SK-N-SH (cell line): Measurements from ENCODE around the gene SLC18A2. TPM values are rescaled to one million over a fixed set of nuclear protein-coding genes. Genes with fewer than 3 reads are reported as not detected.

ENCODE experiments used
- CTCF ChIA-PET: fragments of 300-600, 350-600 bp; formaldehyde crosslinking; extraction: SDS; loops from one replicate; lab custom pipeline; 2021; lab: Yijun Ruan, JAX
- POLR2A ChIA-PET: fragments of 350-600 bp; sonication (Branson Sonifier 250); formaldehyde crosslinking; extraction: SDS; loops from one replicate; lab custom pipeline; 2020; ENCODE audit warnings: antibody characterized with exemption, inconsistent platforms; lab: Yijun Ruan, JAX
- DNase-seq: peaks from one replicate; pipeline ENCODE4 v3.0.0; 2012
- H2AFZ ChIP-seq: fragments of 200-600 bp; sonication (generic); 2 replicates; pipeline ENCODE4 v1.8.1; 2016; ENCODE audit warnings: antibody characterized with exemption, mild to moderate bottlenecking, low read depth
- H3F3A ChIP-seq: fragments of 200-600 bp; sonication (generic); replicated peaks from 2 replicates; pipeline ENCODE3; 2016; ENCODE audit warnings: antibody characterized with exemption, mild to moderate bottlenecking; ENCODE audit not compliant: insufficient read depth
- H3K27ac ChIP-seq, 2 experiments: fragments of 200-500 bp in 1 of 2; fragments of 200-600 bp in 1 of 2; sonication (Bioruptor generic) in 1 of 2; sonication (generic), shearing (Covaris generic) in 1 of 2; 2 replicates each; pipeline versions ENCODE4 v1.5.1 to v1.6.1; 2014 to 2016; ENCODE audit warnings: low read depth in 2 of 2, inconsistent platforms in 1 of 2, low read length in 1 of 2, mild to moderate bottlenecking in 1 of 2, mixed read lengths in 1 of 2
- H3K27me3 ChIP-seq: fragments of 200-600 bp; sonication (generic), shearing (Covaris generic); 2 replicates; pipeline ENCODE4 v1.6.1; 2016; ENCODE audit warnings: mixed run types; ENCODE audit not compliant: insufficient read depth
- H3K36me3 ChIP-seq, 2 experiments: fragments of 200-500 bp in 1 of 2; fragments of 200-600 bp in 1 of 2; sonication (Bioruptor generic) in 1 of 2; sonication (generic) in 1 of 2; replicated peaks in 1 of 2; 2 replicates each; pipeline versions ENCODE3 to v1.5.1; 2014 to 2016; ENCODE audit warnings: low read length in 1 of 2, mild to moderate bottlenecking in 1 of 2; ENCODE audit not compliant: insufficient read depth in 2 of 2, control insufficient read depth in 1 of 2
- H3K4me1 ChIP-seq, 2 experiments: fragments of 200-500 bp in 1 of 2; fragments of 200-600 bp in 1 of 2; sonication (Bioruptor generic) in 1 of 2; sonication (generic), shearing (Covaris generic) in 1 of 2; 2 replicates each; pipeline versions ENCODE4 v1.5.1 to v1.6.1; 2014 to 2016; ENCODE audit warnings: low read depth in 1 of 2, low read length in 1 of 2, mixed run types in 1 of 2; ENCODE audit not compliant: insufficient read depth in 2 of 2, control insufficient read depth in 1 of 2
- H3K4me2 ChIP-seq: fragments of 200-600 bp; sonication (generic), shearing (Covaris generic); 2 replicates; pipeline ENCODE4 v1.6.1; 2017; ENCODE audit warnings: mixed run types
- H3K4me3 ChIP-seq, 2 experiments: fragments of 200-500 bp in 1 of 2; fragments of 200-600 bp in 1 of 2; sonication (Bioruptor generic) in 1 of 2; sonication (generic), shearing (Covaris generic) in 1 of 2; 2 replicates each; pipeline versions ENCODE4 v1.5.1 to v1.8.1; 2014 to 2016; ENCODE audit warnings: low read depth in 2 of 2, inconsistent platforms in 1 of 2, low read length in 1 of 2, mild to moderate bottlenecking in 1 of 2, mixed read lengths in 1 of 2, moderate library complexity in 1 of 2
- H3K79me2 ChIP-seq: fragments of 200-600 bp; sonication (generic); 2 replicates; pipeline ENCODE4 v1.8.1; 2017; ENCODE audit warnings: mild to moderate bottlenecking; ENCODE audit not compliant: insufficient read depth
- H3K9ac ChIP-seq: fragments of 200-600 bp; sonication (generic); 2 replicates; pipeline ENCODE4 v1.6.1; 2017; ENCODE audit warnings: mixed run types
- H3K9me2 ChIP-seq: fragments of 200-600 bp; sonication (generic); 2 replicates; pipeline ENCODE4 v1.6.1; 2017; ENCODE audit warnings: mixed run types
- H3K9me3 ChIP-seq: fragments of 200-600 bp; sonication (generic); 2 replicates; pipeline ENCODE4 v1.6.1; 2017; ENCODE audit warnings: mixed run types, mild to moderate bottlenecking, moderate library complexity
- H4K20me1 ChIP-seq: fragments of 200-600 bp; sonication (generic); 2 replicates; pipeline ENCODE4 v1.6.1; 2017; ENCODE audit warnings: mild to moderate bottlenecking, mixed run types; ENCODE audit not compliant: insufficient read depth
- CHD2 ChIP-seq: fragments of 150-350 bp; IDR thresholded peaks from 2 replicates; pipeline ENCODE4 v1.6.1; 2018; ENCODE audit warnings: low read length; ENCODE audit not compliant: partially characterized antibody
- ELF1 ChIP-seq: IDR thresholded peaks from 2 replicates; pipeline ENCODE4 v1.4.0; 2012
- EP300 ChIP-seq, 2 experiments: IDR thresholded peaks; 2 replicates each; pipeline versions ENCODE4 v1.4.0 to v1.6.1; 2012; ENCODE audit warnings: borderline replicate concordance in 1 of 2, low read depth in 1 of 2, low read length in 1 of 2
- EZH2phosphoT487 ChIP-seq: fragments of 200-600 bp; sonication (generic); IDR thresholded peaks from 2 replicates; pipeline ENCODE4 v1.6.1; 2017; ENCODE audit warnings: low read depth, mixed run types, mild to moderate bottlenecking, antibody characterized with exemption, moderate library complexity, borderline replicate concordance
- FOXM1 ChIP-seq: IDR thresholded peaks from 2 replicates; pipeline ENCODE4 v1.4.0; 2012; ENCODE audit warnings: low read depth, mild to moderate bottlenecking
- GATA2 ChIP-seq: sonication (generic); formaldehyde crosslinking; IDR thresholded peaks from 2 replicates; pipeline ENCODE4 v1.5.0; 2020; ENCODE audit warnings: mild to moderate bottlenecking, missing genetic modification reagents
- JUND ChIP-seq: IDR thresholded peaks from 2 replicates; pipeline ENCODE4 v1.4.0; 2012
- MEF2A ChIP-seq: IDR thresholded peaks from 2 replicates; pipeline ENCODE4 v1.4.0; 2012; ENCODE audit warnings: low read depth, borderline replicate concordance
- NFIC ChIP-seq: IDR thresholded peaks from 2 replicates; pipeline ENCODE4 v1.4.0; 2012; ENCODE audit warnings: borderline replicate concordance
- POLR2AphosphoS5 ChIP-seq: IDR thresholded peaks from 2 replicates; pipeline ENCODE4 v1.6.1; 2012; ENCODE audit warnings: low read depth, low read length
- RAD21 ChIP-seq: IDR thresholded peaks from 2 replicates; pipeline ENCODE4 v1.6.1; 2012; ENCODE audit warnings: mild to moderate bottlenecking, low read length
- RFX5 ChIP-seq: IDR thresholded peaks from 2 replicates; pipeline ENCODE4 v1.6.1; 2012; ENCODE audit warnings: mild to moderate bottlenecking, improper control_type of control experiment, low read length
- RXRA ChIP-seq: IDR thresholded peaks from 2 replicates; pipeline ENCODE4 v1.4.0; 2012; ENCODE audit warnings: low read depth, mild to moderate bottlenecking, borderline replicate concordance
- SMC3 ChIP-seq: IDR thresholded peaks from 2 replicates; pipeline ENCODE4 v1.6.1; 2012; ENCODE audit warnings: low read depth, low read length, improper control_type of control experiment
- USF2 ChIP-seq: fragments of 150-350 bp; IDR thresholded peaks from 2 replicates; pipeline ENCODE4 v1.6.1; 2017; ENCODE audit warnings: antibody characterized with exemption, low read length, low read depth, borderline replicate concordance
- YY1 ChIP-seq: IDR thresholded peaks from 2 replicates; pipeline ENCODE4 v1.4.0; 2012; ENCODE audit warnings: low read depth, mild to moderate bottlenecking
- WGBS: methylation state at CpG from one replicate; pipeline ENCODE4 v1.1.6; 2017; ENCODE audit warnings: low lambda C conversion rate; 5-methylcytosine and 5-hydroxymethylcytosine counted together
- polyA plus RNA-seq, 3 experiments: library from polyadenylated mRNA; depleted of rRNA; stranded (reverse); fragments of >200 nt; gene quantifications; 2 replicates each; pipeline ENCODE4 v1.2.3, GENCODE V29; 2012
- TF ChIP-seq, protein P1 (sequence below): fragments of 200-600 bp; sonication (generic); IDR thresholded peaks from 2 replicates; pipeline ENCODE4 v1.6.1; 2017; ENCODE audit warnings: antibody characterized with exemption, mild to moderate bottlenecking, moderate library complexity
- TF ChIP-seq, protein P2 (sequence below): IDR thresholded peaks from 2 replicates; pipeline ENCODE4 v1.6.1; 2012; ENCODE audit warnings: mild to moderate bottlenecking, low read depth, low read length, moderate library complexity
- TF ChIP-seq, protein P3 (sequence below): IDR thresholded peaks from 2 replicates; pipeline ENCODE4 v1.4.0; 2012; ENCODE audit warnings: low read depth

The SLC18A2 gene
- polyA plus RNA-seq, 1 of the 3 experiments (the other 2 are of a cell fraction), result not detected

DNA sequence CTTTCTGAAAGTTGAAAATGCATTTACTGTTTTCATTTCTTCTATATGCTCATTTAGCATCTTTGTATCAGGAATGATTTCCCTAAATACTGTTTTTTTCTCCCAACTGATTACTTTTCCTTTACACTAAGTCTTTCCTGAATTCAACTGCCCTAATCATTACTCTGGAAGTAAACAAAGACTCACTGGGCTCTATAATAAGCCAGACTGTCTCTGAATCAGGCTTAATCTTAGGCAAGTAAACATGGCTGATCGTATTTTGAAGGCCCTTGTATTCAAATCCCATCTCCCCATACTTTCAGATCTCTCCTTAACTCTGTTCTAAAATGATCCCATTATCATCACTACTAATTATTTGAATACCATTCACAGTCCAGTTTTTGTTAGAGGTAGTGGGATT is 72.7 kb downstream of the SLC18A2 start (continued):
- TF ChIP-seq ELF1 (no peak), RXRA (no peak), CHD2 (no peak), NFIC (no peak), USF2 (no peak), YY1 (no peak), POLR2AphosphoS5 (no peak), EP300 (IDR thresholded peaks at IDR 0.05; ENCODE audit: borderline replicate concordance in 1 of 2, low read depth in 1 of 2, low read length in 1 of 2) (no peak), MEF2A (no peak)
- TF ChIP-seq, protein P1, sequence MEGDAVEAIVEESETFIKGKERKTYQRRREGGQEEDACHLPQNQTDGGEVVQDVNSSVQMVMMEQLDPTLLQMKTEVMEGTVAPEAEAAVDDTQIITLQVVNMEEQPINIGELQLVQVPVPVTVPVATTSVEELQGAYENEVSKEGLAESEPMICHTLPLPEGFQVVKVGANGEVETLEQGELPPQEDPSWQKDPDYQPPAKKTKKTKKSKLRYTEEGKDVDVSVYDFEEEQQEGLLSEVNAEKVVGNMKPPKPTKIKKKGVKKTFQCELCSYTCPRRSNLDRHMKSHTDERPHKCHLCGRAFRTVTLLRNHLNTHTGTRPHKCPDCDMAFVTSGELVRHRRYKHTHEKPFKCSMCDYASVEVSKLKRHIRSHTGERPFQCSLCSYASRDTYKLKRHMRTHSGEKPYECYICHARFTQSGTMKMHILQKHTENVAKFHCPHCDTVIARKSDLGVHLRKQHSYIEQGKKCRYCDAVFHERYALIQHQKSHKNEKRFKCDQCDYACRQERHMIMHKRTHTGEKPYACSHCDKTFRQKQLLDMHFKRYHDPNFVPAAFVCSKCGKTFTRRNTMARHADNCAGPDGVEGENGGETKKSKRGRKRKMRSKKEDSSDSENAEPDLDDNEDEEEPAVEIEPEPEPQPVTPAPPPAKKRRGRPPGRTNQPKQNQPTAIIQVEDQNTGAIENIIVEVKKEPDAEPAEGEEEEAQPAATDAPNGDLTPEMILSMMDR, result no peak

DNA sequence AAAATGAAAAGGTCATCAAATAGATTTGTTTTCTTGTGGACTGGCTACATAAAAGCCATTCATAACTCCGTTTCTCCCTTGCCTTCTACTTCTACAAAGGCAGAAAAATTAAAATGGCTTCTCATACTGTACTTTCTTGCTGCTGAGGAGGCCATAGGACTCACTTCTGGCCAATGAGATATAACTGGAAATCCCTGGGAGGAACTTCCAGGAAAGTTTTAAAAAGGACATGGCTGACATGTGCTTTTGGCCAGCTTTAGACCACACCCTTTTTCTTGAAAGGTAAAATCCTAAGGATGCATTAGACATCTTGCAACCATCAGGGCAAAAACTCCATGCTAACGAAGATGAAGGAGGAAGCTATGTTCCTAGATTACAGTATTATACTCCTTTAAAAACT is 75.8 kb downstream of the SLC18A2 start:
- H3K79me2 ChIP-seq, result peaks cover 14% of the 10 kb centered on the region; the same call in 1 of the 2 replicates
- WGBS, result 91% methylated on average over 2 of the region's 2 CpGs
- no peak overlapping the region for H3K4me3 ChIP-seq
- H3K36me3 ChIP-seq, result peaks cover 9 to 10% of the 10 kb centered on the region in 2 experiments
- CTCF ChIA-PET, result interaction anchor here (7.5 to 14.2 kb wide), 2 partner anchors 70 to 96 kb away, joined by 92 to 534 read pairs; partner anchors contain the start of gene SLC18A2
- H3K9me3 ChIP-seq, result no peaks in the 10 kb centered on the region
- H3K4me1 ChIP-seq, result no peaks in the 10 kb centered on the region
- no peak for DNase-seq
- TF ChIP-seq EZH2phosphoT487 (no peak), SMC3 (no peak), RFX5 (no peak), FOXM1 (no peak), YY1 (no peak), JUND (no peak), GATA2 (CRISPR knock-in tag) (no peak), RAD21 (no peak)
- TF ChIP-seq, protein P1, result no peak
- TF ChIP-seq, protein P2, sequence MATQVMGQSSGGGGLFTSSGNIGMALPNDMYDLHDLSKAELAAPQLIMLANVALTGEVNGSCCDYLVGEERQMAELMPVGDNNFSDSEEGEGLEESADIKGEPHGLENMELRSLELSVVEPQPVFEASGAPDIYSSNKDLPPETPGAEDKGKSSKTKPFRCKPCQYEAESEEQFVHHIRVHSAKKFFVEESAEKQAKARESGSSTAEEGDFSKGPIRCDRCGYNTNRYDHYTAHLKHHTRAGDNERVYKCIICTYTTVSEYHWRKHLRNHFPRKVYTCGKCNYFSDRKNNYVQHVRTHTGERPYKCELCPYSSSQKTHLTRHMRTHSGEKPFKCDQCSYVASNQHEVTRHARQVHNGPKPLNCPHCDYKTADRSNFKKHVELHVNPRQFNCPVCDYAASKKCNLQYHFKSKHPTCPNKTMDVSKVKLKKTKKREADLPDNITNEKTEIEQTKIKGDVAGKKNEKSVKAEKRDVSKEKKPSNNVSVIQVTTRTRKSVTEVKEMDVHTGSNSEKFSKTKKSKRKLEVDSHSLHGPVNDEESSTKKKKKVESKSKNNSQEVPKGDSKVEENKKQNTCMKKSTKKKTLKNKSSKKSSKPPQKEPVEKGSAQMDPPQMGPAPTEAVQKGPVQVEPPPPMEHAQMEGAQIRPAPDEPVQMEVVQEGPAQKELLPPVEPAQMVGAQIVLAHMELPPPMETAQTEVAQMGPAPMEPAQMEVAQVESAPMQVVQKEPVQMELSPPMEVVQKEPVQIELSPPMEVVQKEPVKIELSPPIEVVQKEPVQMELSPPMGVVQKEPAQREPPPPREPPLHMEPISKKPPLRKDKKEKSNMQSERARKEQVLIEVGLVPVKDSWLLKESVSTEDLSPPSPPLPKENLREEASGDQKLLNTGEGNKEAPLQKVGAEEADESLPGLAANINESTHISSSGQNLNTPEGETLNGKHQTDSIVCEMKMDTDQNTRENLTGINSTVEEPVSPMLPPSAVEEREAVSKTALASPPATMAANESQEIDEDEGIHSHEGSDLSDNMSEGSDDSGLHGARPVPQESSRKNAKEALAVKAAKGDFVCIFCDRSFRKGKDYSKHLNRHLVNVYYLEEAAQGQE, result no peak
- TF ChIP-seq, protein P3, sequence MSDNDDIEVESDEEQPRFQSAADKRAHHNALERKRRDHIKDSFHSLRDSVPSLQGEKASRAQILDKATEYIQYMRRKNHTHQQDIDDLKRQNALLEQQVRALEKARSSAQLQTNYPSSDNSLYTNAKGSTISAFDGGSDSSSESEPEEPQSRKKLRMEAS, result no peak
- TF ChIP-seq, all 33 proteins: peak for 0
- Histone ChIP-seq H2AFZ (no peak overlapping the region), H3K4me2 (no peak overlapping the region), H3K9ac (no peak overlapping the region), H3K27me3 (no peaks in the 10 kb centered on the region), H3F3A (peaks cover 5% of the 10 kb centered on the region), H3K27ac (no peak overlapping the region), H3K9me2 (no peaks in the 10 kb centered on the region), H4K20me1 (peaks cover 16% of the 10 kb centered on the region; the same call in 1 of the 2 replicates)
- POLR2A ChIA-PET, result no interaction called here
